Transverse colon (tissue), 4 donors: ENCODE results near the gene MOB3C.

Source experiments
- POLR2A ChIP-seq: fragments of 450-650 bp; IDR thresholded peaks from one replicate; pipeline ENCODE4 v1.6.1; 2016; ENCODE audit warnings: antibody characterized with exemption, mild to moderate bottlenecking, moderate library complexity
- POLR2AphosphoS5 ChIP-seq, 3 donors: sonication (generic); formaldehyde crosslinking; IDR thresholded peaks; one replicate each; pipeline ENCODE4 v1.6.1; 2016; ENCODE audit warnings: antibody characterized with exemption in 3 of 3
- TF ChIP-seq, protein P1 (sequence below), 5 experiments: fragments of 200-600 bp in 3 of 5; fragments of 450-650 bp in 2 of 5; sonication (generic) in 3 of 5; IDR thresholded peaks; 1 replicate in 2 of 5; 2 replicates in 3 of 5; pipeline ENCODE4 v1.5.1; 2016 to 2017; ENCODE audit warnings: antibody characterized with exemption in 5 of 5, inconsistent platforms in 3 of 5, mild to moderate bottlenecking in 2 of 5, moderate library complexity in 1 of 5

GRCh38 chr1:46652321-46653100 lies 35.9 kb upstream of the MOB3C start:
- TF ChIP-seq, protein P1, sequence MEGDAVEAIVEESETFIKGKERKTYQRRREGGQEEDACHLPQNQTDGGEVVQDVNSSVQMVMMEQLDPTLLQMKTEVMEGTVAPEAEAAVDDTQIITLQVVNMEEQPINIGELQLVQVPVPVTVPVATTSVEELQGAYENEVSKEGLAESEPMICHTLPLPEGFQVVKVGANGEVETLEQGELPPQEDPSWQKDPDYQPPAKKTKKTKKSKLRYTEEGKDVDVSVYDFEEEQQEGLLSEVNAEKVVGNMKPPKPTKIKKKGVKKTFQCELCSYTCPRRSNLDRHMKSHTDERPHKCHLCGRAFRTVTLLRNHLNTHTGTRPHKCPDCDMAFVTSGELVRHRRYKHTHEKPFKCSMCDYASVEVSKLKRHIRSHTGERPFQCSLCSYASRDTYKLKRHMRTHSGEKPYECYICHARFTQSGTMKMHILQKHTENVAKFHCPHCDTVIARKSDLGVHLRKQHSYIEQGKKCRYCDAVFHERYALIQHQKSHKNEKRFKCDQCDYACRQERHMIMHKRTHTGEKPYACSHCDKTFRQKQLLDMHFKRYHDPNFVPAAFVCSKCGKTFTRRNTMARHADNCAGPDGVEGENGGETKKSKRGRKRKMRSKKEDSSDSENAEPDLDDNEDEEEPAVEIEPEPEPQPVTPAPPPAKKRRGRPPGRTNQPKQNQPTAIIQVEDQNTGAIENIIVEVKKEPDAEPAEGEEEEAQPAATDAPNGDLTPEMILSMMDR (IDR thresholded peaks at IDR 0.05), result no peak
- TF ChIP-seq POLR2A (no peak), POLR2AphosphoS5 (IDR thresholded peaks at IDR 0.05) (no peak)
